Measurements from ENCODE around the gene SFT2D2. TPM values are rescaled to one million over a fixed set of nuclear protein-coding genes. Genes with fewer than 3 reads are reported as not detected.

The SFT2D2 gene
- polyA plus RNA-seq, 1 of the 3 experiments (the other 2 are of a cell fraction) = 9.3 TPM

DNA sequence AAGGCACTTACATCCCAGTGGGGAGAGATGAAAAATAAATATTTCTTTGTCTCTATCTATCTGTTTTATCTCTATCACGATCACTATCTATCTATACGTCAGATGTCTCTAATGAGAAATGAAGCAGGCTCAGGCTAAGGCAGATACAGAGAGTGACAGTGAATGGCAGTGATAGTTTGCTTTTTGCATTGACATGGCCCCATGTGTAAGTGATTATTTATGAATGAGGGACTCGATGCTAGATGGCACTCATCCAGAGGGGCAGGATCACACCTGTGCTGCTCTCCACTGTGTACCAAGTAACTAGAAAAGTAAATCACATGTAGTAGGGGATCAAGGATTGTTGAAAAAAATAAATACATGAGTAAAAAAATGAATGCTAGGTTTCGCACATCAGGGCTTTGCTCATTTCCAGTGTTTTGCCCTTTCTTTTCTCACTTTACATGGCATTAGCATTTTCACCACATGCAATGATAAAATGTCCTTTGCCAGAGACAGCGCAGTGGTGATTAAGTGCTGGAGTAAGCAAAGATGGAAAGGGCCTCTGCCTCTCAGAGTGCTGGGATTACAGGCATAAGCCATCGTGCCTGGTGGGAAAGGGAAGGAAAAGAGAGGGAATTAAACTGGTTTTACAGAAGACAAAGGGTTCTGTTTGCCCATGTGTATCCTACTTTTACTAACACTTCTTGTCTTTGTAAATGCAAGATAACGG is 71.4 kb downstream of the SFT2D2 start:
- ChIA-PET POLR2A (no interaction called here), CTCF (no interaction called here)
- DNase-seq = no peak

DNA sequence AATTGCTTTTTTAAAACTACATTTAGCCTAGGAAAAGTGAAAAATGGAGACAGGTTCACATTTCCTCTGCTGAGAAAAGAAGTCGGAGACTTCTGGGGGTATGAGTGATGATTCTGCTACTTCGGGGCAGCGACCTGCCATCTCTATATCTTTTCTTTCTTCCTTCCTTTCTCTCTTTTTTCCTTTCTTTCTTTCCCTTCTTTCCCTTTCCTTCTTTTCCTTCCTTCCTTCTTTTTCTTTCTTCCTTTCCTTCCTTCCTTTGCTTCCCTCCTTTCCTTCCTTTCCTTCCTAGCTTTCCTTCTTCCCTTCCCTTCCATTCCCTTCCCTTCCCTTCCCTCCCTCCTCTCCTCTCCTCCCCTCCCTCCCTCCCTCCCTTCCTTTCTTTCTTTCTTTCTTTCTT is 72.6 kb downstream of the SFT2D2 start:
- Histone ChIP-seq H4K20me1 (ENCODE audit: insufficient read depth) (no peaks in the 10 kb centered on the region), H3K9me3 (no peaks in the 10 kb centered on the region), H3K9me2 (no peaks in the 10 kb centered on the region), H3K79me2 (ENCODE audit: insufficient read depth) (no peaks in the 10 kb centered on the region), H3K27ac (ENCODE audit: low read depth in 2 of 2, low read length in 1 of 2) (no peak overlapping the region), H3F3A (replicated peaks; ENCODE audit: insufficient read depth) (no peaks in the 10 kb centered on the region), H3K9ac (no peak overlapping the region), H2AFZ (ENCODE audit: low read depth) (no peak overlapping the region), H3K36me3 (replicated peaks in 1 of 2; ENCODE audit: control insufficient read depth in 1 of 2, insufficient read depth in 2 of 2, low read length in 1 of 2) (no peaks in the 10 kb centered on the region), H3K27me3 (ENCODE audit: insufficient read depth) (no peaks in the 10 kb centered on the region), H3K4me2 (no peak overlapping the region), H3K4me1 (ENCODE audit: control insufficient read depth in 1 of 2, insufficient read depth in 2 of 2, low read depth in 1 of 2, low read length in 1 of 2) (peaks cover 0 to 7% of the 10 kb centered on the region in 2 experiments; a peak in 1 of 4 replicates), H3K4me3 (ENCODE audit: low read depth in 2 of 2, low read length in 1 of 2) (no peak overlapping the region)
- 95% methylated on average over 3 of the region's 3 CpGs for WGBS (ENCODE audit: low lambda C conversion rate)
- TF ChIP-seq TCF12 (IDR thresholded peaks at IDR 0.05) = no peak
- TF ChIP-seq EP300 (IDR thresholded peaks at IDR 0.05; ENCODE audit: borderline replicate concordance in 1 of 2, low read depth in 1 of 2, low read length in 1 of 2) = no peak
- TF ChIP-seq GATA2 (CRISPR knock-in tag; IDR thresholded peaks at IDR 0.05) = no peak
- no peak for TF ChIP-seq RFX5 (IDR thresholded peaks at IDR 0.05; ENCODE audit: low read length)
- no peak for TF ChIP-seq NRF1 (IDR thresholded peaks at IDR 0.05; ENCODE audit: low read depth, low read length)
- TF ChIP-seq, protein P1, sequence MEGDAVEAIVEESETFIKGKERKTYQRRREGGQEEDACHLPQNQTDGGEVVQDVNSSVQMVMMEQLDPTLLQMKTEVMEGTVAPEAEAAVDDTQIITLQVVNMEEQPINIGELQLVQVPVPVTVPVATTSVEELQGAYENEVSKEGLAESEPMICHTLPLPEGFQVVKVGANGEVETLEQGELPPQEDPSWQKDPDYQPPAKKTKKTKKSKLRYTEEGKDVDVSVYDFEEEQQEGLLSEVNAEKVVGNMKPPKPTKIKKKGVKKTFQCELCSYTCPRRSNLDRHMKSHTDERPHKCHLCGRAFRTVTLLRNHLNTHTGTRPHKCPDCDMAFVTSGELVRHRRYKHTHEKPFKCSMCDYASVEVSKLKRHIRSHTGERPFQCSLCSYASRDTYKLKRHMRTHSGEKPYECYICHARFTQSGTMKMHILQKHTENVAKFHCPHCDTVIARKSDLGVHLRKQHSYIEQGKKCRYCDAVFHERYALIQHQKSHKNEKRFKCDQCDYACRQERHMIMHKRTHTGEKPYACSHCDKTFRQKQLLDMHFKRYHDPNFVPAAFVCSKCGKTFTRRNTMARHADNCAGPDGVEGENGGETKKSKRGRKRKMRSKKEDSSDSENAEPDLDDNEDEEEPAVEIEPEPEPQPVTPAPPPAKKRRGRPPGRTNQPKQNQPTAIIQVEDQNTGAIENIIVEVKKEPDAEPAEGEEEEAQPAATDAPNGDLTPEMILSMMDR (IDR thresholded peaks at IDR 0.05) = no peak
- TF ChIP-seq, protein P2, sequence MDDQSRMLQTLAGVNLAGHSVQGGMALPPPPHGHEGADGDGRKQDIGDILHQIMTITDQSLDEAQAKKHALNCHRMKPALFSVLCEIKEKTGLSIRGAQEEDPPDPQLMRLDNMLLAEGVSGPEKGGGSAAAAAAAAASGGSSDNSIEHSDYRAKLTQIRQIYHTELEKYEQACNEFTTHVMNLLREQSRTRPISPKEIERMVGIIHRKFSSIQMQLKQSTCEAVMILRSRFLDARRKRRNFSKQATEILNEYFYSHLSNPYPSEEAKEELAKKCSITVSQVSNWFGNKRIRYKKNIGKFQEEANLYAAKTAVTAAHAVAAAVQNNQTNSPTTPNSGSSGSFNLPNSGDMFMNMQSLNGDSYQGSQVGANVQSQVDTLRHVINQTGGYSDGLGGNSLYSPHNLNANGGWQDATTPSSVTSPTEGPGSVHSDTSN (IDR thresholded peaks at IDR 0.05) = no peak
- no peak for TF ChIP-seq NFIC (IDR thresholded peaks at IDR 0.05; ENCODE audit: borderline replicate concordance)
- TF ChIP-seq FOXM1 (IDR thresholded peaks at IDR 0.05; ENCODE audit: low read depth) = no peak
- no peak for TF ChIP-seq SMC3 (IDR thresholded peaks at IDR 0.05; ENCODE audit: low read depth, low read length)
- TF ChIP-seq FOSL2 (IDR thresholded peaks at IDR 0.05; ENCODE audit: borderline replicate concordance, low read depth) = no peak
- DNase-seq = no peak
- CTCF ChIA-PET = interaction anchor here (1.3 kb wide), 1 partner anchor 14 kb away, joined by 4 read pairs; no protein-coding TSS in a partner anchor
- POLR2A ChIA-PET = no interaction called here

More for the DNA sequence above, 71.4 kb downstream of the SFT2D2 start:
- no peaks in the 10 kb centered on the region for H3K9me3 ChIP-seq
- H3K9me2 ChIP-seq = no peaks in the 10 kb centered on the region
- H2AFZ ChIP-seq (ENCODE audit: low read depth) = no peak overlapping the region
- H3K27me3 ChIP-seq (ENCODE audit: insufficient read depth) = no peaks in the 10 kb centered on the region
- H3K36me3 ChIP-seq (replicated peaks in 1 of 2; ENCODE audit: control insufficient read depth in 1 of 2, insufficient read depth in 2 of 2, low read length in 1 of 2) = no peaks in the 10 kb centered on the region
- no peaks in the 10 kb centered on the region for H4K20me1 ChIP-seq (ENCODE audit: insufficient read depth)
- H3K79me2 ChIP-seq (ENCODE audit: insufficient read depth) = no peaks in the 10 kb centered on the region
- no peaks in the 10 kb centered on the region for H3F3A ChIP-seq (replicated peaks; ENCODE audit: insufficient read depth)
- 79% methylated on average over 7 of the region's 7 CpGs for WGBS (ENCODE audit: low lambda C conversion rate)
- H3K4me1 ChIP-seq (ENCODE audit: control insufficient read depth in 1 of 2, insufficient read depth in 2 of 2, low read depth in 1 of 2, low read length in 1 of 2) = peaks cover 0 to 7% of the 10 kb centered on the region in 2 experiments; a peak in 1 of 4 replicates
- no peak overlapping the region for H3K27ac ChIP-seq (ENCODE audit: low read depth in 2 of 2, low read length in 1 of 2)
- no peak overlapping the region for H3K4me2 ChIP-seq
- no peak overlapping the region for H3K4me3 ChIP-seq (ENCODE audit: low read depth in 2 of 2, low read length in 1 of 2)
- no peak for TF ChIP-seq GABPA (IDR thresholded peaks at IDR 0.05; ENCODE audit: low read depth)
- TF ChIP-seq FOXJ3 (CRISPR knock-in tag; IDR thresholded peaks at IDR 0.05) = no peak
- no peak for TF ChIP-seq TEAD4 (IDR thresholded peaks at IDR 0.05; ENCODE audit: borderline replicate concordance, insufficient read depth)
- TF ChIP-seq NRF1 (IDR thresholded peaks at IDR 0.05; ENCODE audit: low read depth, low read length) = no peak
- no peak for TF ChIP-seq RAD21 (IDR thresholded peaks at IDR 0.05; ENCODE audit: low read length)
- no peak for TF ChIP-seq NFIC (IDR thresholded peaks at IDR 0.05; ENCODE audit: borderline replicate concordance)
- no peak overlapping the region for H3K9ac ChIP-seq
